ENCODE data around the gene SDHAF1. TPM values are rescaled to one million over a fixed set of nuclear protein-coding genes. Genes with fewer than 3 reads are reported as not detected.

The SDHAF1 gene
- total RNA-seq, 4 donors from 2014 or later: 17.6 to 40.1 (median 29.6) TPM

- Histone ChIP-seq H3K36me3 (peaks cover 0 to 26% (median 0%) of the 10 kb centered on the region in 3 donors), H3K4me1 (peaks cover 0 to 28% (median 0%) of the 10 kb centered on the region in 3 donors), H3K27ac (peak overlapping the region; percentile 33 to 65 (median 48)), H3K27me3 (no peaks in the 10 kb centered on the region), H3K4me3 (no peak overlapping the region), H3K9me3 (no peaks in the 10 kb centered on the region)
- intact Hi-C loops (cut with DNase I): no loop called here
- no peak for DNase-seq
- 25 to 28% methylated on average over 3 of the region's 3 CpGs for WGBS, 2 donors
- no peak for TF ChIP-seq POLR2A (IDR thresholded peaks at IDR 0.05)
- TF ChIP-seq, protein P1, sequence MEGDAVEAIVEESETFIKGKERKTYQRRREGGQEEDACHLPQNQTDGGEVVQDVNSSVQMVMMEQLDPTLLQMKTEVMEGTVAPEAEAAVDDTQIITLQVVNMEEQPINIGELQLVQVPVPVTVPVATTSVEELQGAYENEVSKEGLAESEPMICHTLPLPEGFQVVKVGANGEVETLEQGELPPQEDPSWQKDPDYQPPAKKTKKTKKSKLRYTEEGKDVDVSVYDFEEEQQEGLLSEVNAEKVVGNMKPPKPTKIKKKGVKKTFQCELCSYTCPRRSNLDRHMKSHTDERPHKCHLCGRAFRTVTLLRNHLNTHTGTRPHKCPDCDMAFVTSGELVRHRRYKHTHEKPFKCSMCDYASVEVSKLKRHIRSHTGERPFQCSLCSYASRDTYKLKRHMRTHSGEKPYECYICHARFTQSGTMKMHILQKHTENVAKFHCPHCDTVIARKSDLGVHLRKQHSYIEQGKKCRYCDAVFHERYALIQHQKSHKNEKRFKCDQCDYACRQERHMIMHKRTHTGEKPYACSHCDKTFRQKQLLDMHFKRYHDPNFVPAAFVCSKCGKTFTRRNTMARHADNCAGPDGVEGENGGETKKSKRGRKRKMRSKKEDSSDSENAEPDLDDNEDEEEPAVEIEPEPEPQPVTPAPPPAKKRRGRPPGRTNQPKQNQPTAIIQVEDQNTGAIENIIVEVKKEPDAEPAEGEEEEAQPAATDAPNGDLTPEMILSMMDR (IDR thresholded peaks at IDR 0.05): no peak
Measured at GRCh38 chr19:36041831-36042230, 46.8 kb downstream of the SDHAF1 start.

DNA sequence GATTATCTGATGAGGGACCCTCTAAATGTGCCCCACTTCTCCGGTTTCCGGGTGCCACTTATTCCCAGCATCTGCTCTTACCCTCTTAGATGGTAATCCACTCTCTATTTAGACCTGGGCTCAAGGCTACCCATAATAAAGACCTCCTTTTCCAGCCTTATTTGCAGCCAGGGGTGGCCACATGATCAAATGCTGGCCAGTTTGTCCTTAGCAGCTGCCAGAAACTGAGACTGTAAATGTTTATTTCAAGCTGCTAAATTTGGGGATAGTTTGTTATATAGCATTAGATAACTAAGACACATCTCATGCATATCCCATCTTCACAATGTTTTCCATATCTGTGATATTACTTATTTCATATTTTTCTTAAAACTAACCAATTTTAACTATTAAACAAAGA, 49.0 kb downstream of the SDHAF1 start:
- H3K27ac ChIP-seq: peak overlapping the region in 3 of 4 donors; percentile 33 to 65 (median 61)

More for the DNA sequence above, 49.0 kb downstream of the SDHAF1 start:
- Histone ChIP-seq H3K9me3 (no peaks in the 10 kb centered on the region), H3K36me3 (peaks cover 0 to 9% (median 0%) of the 10 kb centered on the region in 3 donors), H3K4me3 (no peak overlapping the region), H3K4me1 (peaks cover 0 to 28% (median 0%) of the 10 kb centered on the region in 3 donors), H3K27me3 (no peaks in the 10 kb centered on the region)
- 79 to 90% methylated on average over 2 of the region's 2 CpGs for WGBS, 2 donors
- intact Hi-C loops (cut with DNase I): no loop called here
- TF ChIP-seq POLR2A (IDR thresholded peaks at IDR 0.05): no peak
- TF ChIP-seq, protein P1 (IDR thresholded peaks at IDR 0.05): no peak
- no peak for DNase-seq

Small RNA genes within 50 kb of the gene (small RNA-seq; reads per million reads assigned to genes)
- gene AF038458.1: 0 reads per million in 4 donors

Other genes with a start within 250 kb of the SDHAF1 start
- 10 to 100 TPM; 10.2 to 19.0 (median 17.5) TPM for gene U2AF1L4, start 249.8 kb upstream of the SDHAF1 start, total RNA-seq
- 10 to 100 TPM; 23.3 to 33.9 (median 32.3) TPM for gene PSENEN, start 249.5 kb upstream of the SDHAF1 start, total RNA-seq
- gene LIN37, start 246.6 kb upstream of the SDHAF1 start, total RNA-seq: 10 to 100 TPM in 2 of 4 donors, 1 to 10 TPM in 2; 5.7 to 13.4 (median 9.5) TPM
- gene HSPB6, start 238.2 kb upstream of the SDHAF1 start, total RNA-seq: 10 to 100 TPM in 1 of 4 donors, 1 to 10 TPM in 3; 1.7 to 21.9 (median 3.6) TPM
- 1 to 10 TPM; 3.7 to 9.7 (median 8.6) TPM for gene PROSER3, start 237.0 kb upstream of the SDHAF1 start, total RNA-seq
- gene ARHGAP33, start 219.6 kb upstream of the SDHAF1 start, total RNA-seq: 1 to 10 TPM; 1.3 to 8.4 (median 2.3) TPM
- not detected for gene PRODH2, start 182.3 kb upstream of the SDHAF1 start, total RNA-seq
- gene NPHS1, start 142.7 kb upstream of the SDHAF1 start, total RNA-seq: not detected
- under 1 TPM in 1 of 4 donors, not detected in 3; 0.57 TPM for gene KIRREL2, start 138.3 kb upstream of the SDHAF1 start, total RNA-seq
- gene APLP1, start 126.6 kb upstream of the SDHAF1 start, total RNA-seq: 1 to 10 TPM in 1 of 4 donors, under 1 TPM in 2, not detected in 1; 0.44 to 1.7 (median 0.76) TPM
- gene NFKBID, start 94.6 kb upstream of the SDHAF1 start, total RNA-seq: 10 to 100 TPM in 2 of 4 donors, 1 to 10 TPM in 2; 4.0 to 29.4 (median 11.6) TPM
- gene HCST, start 92.7 kb upstream of the SDHAF1 start, total RNA-seq: 1 to 10 TPM in 1 of 4 donors, not detected in 3; 1.3 TPM
- gene TYROBP, start 86.9 kb upstream of the SDHAF1 start, total RNA-seq: 10 to 100 TPM in 3 of 4 donors, 1 to 10 TPM in 1; 4.5 to 95.9 (median 33.8) TPM
- gene LRFN3, start 58.8 kb upstream of the SDHAF1 start, total RNA-seq: 10 to 100 TPM in 1 of 4 donors, 1 to 10 TPM in 3; 5.6 to 12.4 (median 7.5) TPM
- under 1 TPM in 3 of 4 donors, not detected in 1; 0.26 to 0.95 (median 0.57) TPM for gene SYNE4, start 13.6 kb downstream of the SDHAF1 start, total RNA-seq
- gene ALKBH6, start 19.0 kb downstream of the SDHAF1 start, total RNA-seq: 10 to 100 TPM; 14.6 to 28.6 (median 18.8) TPM
- 10 to 100 TPM in 1 of 4 donors, 1 to 10 TPM in 2, under 1 TPM in 1; 0.80 to 15.3 (median 2.7) TPM for gene CLIP3, start 37.7 kb downstream of the SDHAF1 start, total RNA-seq
- gene THAP8, start 59.1 kb downstream of the SDHAF1 start, total RNA-seq: 1 to 10 TPM; 2.8 to 4.8 (median 3.6) TPM
- 1 to 10 TPM; 1.1 to 4.8 (median 3.5) TPM for gene WDR62, start 59.7 kb downstream of the SDHAF1 start, total RNA-seq
- not detected for gene OVOL3, start 116.0 kb downstream of the SDHAF1 start, total RNA-seq
- gene POLR2I, start 119.7 kb downstream of the SDHAF1 start, total RNA-seq: 10 to 100 TPM; 41.7 to 58.0 (median 47.6) TPM
- 100 to 1,000 TPM in 3 of 4 donors, 10 to 100 TPM in 1; 97.9 to 157 (median 117) TPM for gene TBCB, start 120.3 kb downstream of the SDHAF1 start, total RNA-seq
- gene CAPNS1, start 144.9 kb downstream of the SDHAF1 start, total RNA-seq: 100 to 1,000 TPM; 211 to 284 (median 266) TPM
- 10 to 100 TPM in 1 of 4 donors, 1 to 10 TPM in 3; 2.0 to 15.8 (median 3.1) TPM for gene COX7A1, start 157.3 kb downstream of the SDHAF1 start, total RNA-seq
- gene ZNF565, start 219.5 kb downstream of the SDHAF1 start, total RNA-seq: 1 to 10 TPM; 1.6 to 5.5 (median 2.8) TPM
- 10 to 100 TPM; 40.3 to 72.9 (median 59.6) TPM for gene ZNF146, start 219.9 kb downstream of the SDHAF1 start, total RNA-seq